GM19395 (cell line): ENCODE results near the gene IL20RB.
"Not testable (repeated sequence)": the region's sequence is repeated elsewhere in the genome, so short reads cannot be mapped to it uniquely, and the experiment has no call there.

Experiments used
- ATAC-seq: cut with Tn5 transposase; IDR thresholded peaks from one replicate; pipeline ENCODE4 v1.9.1; 2021; ENCODE audit warnings: mild to moderate bottlenecking, moderate library complexity; ENCODE audit not compliant: unreplicated experiment

The IL20RB gene

GRCh38 chr3:136943436-136943835 lies 14.3 kb upstream of the IL20RB start:
- ATAC-seq, result no peak

- no peak for ATAC-seq
Observed at GRCh38 chr3:136946978-136947377, 10.8 kb upstream of the IL20RB start.

GRCh38 chr3:136947477-136947876 lies 10.3 kb upstream of the IL20RB start:
- ATAC-seq, result no peak

GRCh38 chr3:136949146-136949545 lies 8.6 kb upstream of the IL20RB start:
- ATAC-seq, result no peak

GRCh38 chr3:136949708-136950107 lies 8.1 kb upstream of the IL20RB start:
- ATAC-seq, result no peak

- ATAC-seq, result no peak
Observed at GRCh38 chr3:136950623-136951022, 7.2 kb upstream of the IL20RB start.

GRCh38 chr3:136952292-136952691 lies 5.5 kb upstream of the IL20RB start:
- no peak for ATAC-seq

- ATAC-seq, result no peak
Observed at GRCh38 chr3:136954251-136954650, 3.5 kb upstream of the IL20RB start.

- ATAC-seq, result no peak
Observed at GRCh38 chr3:136954980-136955780, 2.6 kb upstream of the IL20RB start.

- ATAC-seq, result no peak
Observed at GRCh38 chr3:136955813-136956212, 2.0 kb upstream of the IL20RB start.

- ATAC-seq, result no peak
Observed at GRCh38 chr3:136956971-136957370, 812 bp upstream of the IL20RB start.

- ATAC-seq, result no peak
Observed at GRCh38 chr3:136958939-136959338, 1.2 kb downstream of the IL20RB start.

GRCh38 chr3:136959599-136959998 lies 1.8 kb downstream of the IL20RB start:
- no peak for ATAC-seq

GRCh38 chr3:136960838-136961836 lies 3.4 kb downstream of the IL20RB start:
- ATAC-seq, result no peak

- no peak for ATAC-seq
Observed at GRCh38 chr3:136962927-136963326, 5.1 kb downstream of the IL20RB start.

- ATAC-seq, result not testable (repeated sequence)
Observed at GRCh38 chr3:136969539-136969938, 11.8 kb downstream of the IL20RB start.

GRCh38 chr3:136973352-136973751 lies 15.6 kb downstream of the IL20RB start:
- no peak for ATAC-seq

- ATAC-seq, result no peak
Observed at GRCh38 chr3:136974670-136975069, 16.9 kb downstream of the IL20RB start.

- ATAC-seq, result no peak
Observed at GRCh38 chr3:136979204-136979603, 21.4 kb downstream of the IL20RB start.

- ATAC-seq, result no peak
Observed at GRCh38 chr3:136979684-136980083, 21.9 kb downstream of the IL20RB start.

- no peak for ATAC-seq
Observed at GRCh38 chr3:136982033-136982432, 24.2 kb downstream of the IL20RB start.
